Measurements from ENCODE around the gene MET.

GRCh38 chr7:116776610-116777289 is 104.8 kb downstream of the MET start:
- TF ChIP-seq CTCF (IDR thresholded peaks at IDR 0.05 in 4 of 5, conservative IDR thresholded peaks at IDR 0.05 in 1 of 5) (no peak), POLR2A (IDR thresholded peaks at IDR 0.05) (no peak)

Measured in gastrocnemius medialis (tissue), 4 donors.